Trophoblast cell (in vitro differentiated cells and primary cell): ENCODE measurements around the gene KANK3.

Source experiments
- DNase-seq, 2 donors: peaks; one replicate each; pipeline ENCODE4 v3.0.0-alpha.2; 2016
- H2AFZ ChIP-seq: 2 replicates; pipeline ENCODE4 v1.6.1; 2013; ENCODE audit warnings: low read length, moderate library complexity, mild to moderate bottlenecking; ENCODE audit not compliant: insufficient read depth, poor library complexity
- H2AK5ac ChIP-seq: 2 replicates; pipeline ENCODE4 v1.6.1; 2013; ENCODE audit warnings: mild to moderate bottlenecking, low read length
- H2BK120ac ChIP-seq: 2 replicates; pipeline ENCODE4 v1.6.1; 2013; ENCODE audit warnings: low read length, mild to moderate bottlenecking, moderate library complexity; ENCODE audit not compliant: insufficient read depth, poor library complexity
- H2BK12ac ChIP-seq: 2 replicates; pipeline ENCODE4 v1.6.1; 2013; ENCODE audit warnings: mild to moderate bottlenecking, low read length, moderate library complexity
- H2BK5ac ChIP-seq: 2 replicates; pipeline ENCODE4 v1.6.1; 2013; ENCODE audit warnings: low read length, low read depth, moderate library complexity, mild to moderate bottlenecking; ENCODE audit not compliant: poor library complexity
- H3K14ac ChIP-seq: 2 replicates; pipeline ENCODE4 v1.6.1; 2013; ENCODE audit warnings: mild to moderate bottlenecking, low read length
- H3K18ac ChIP-seq: 2 replicates; pipeline ENCODE4 v1.6.1; 2013; ENCODE audit warnings: mild to moderate bottlenecking, low read length
- H3K23ac ChIP-seq: 2 replicates; pipeline ENCODE4 v1.6.1; 2013; ENCODE audit warnings: low read length
- H3K27ac ChIP-seq: 2 replicates; pipeline ENCODE4 v1.5.1; 2013; ENCODE audit warnings: low read depth, mild to moderate bottlenecking, inconsistent platforms, low read length, moderate library complexity
- H3K27me3 ChIP-seq: 2 replicates; pipeline ENCODE4 v1.6.1; 2013; ENCODE audit warnings: inconsistent platforms, mild to moderate bottlenecking, low read length, moderate library complexity; ENCODE audit not compliant: insufficient read depth
- H3K36me3 ChIP-seq, 2 experiments: 1 replicate in 1 of 2; 2 replicates in 1 of 2; pipeline ENCODE4 v1.6.1; 2013; ENCODE audit warnings: low read length in 2 of 2, mild to moderate bottlenecking in 2 of 2, moderate library complexity in 1 of 2; ENCODE audit not compliant: insufficient read depth in 2 of 2, control insufficient read depth in 1 of 2
- H3K4ac ChIP-seq: 2 replicates; pipeline ENCODE4 v1.6.1; 2013; ENCODE audit warnings: low read depth, mild to moderate bottlenecking, low read length, moderate library complexity
- H3K4me1 ChIP-seq, 2 experiments: 1 replicate in 1 of 2; 2 replicates in 1 of 2; pipeline ENCODE4 v1.6.1; 2013; ENCODE audit warnings: low read length in 2 of 2, mild to moderate bottlenecking in 2 of 2, moderate library complexity in 1 of 2; ENCODE audit not compliant: insufficient read depth in 2 of 2, control insufficient read depth in 1 of 2
- H3K4me2 ChIP-seq: 2 replicates; pipeline ENCODE4 v1.6.1; 2013; ENCODE audit warnings: inconsistent platforms, mild to moderate bottlenecking, low read length, moderate library complexity
- H3K4me3 ChIP-seq: 2 replicates; pipeline ENCODE4 v1.5.1; 2013; ENCODE audit warnings: mild to moderate bottlenecking, low read depth, low read length, inconsistent platforms
- H3K79me1 ChIP-seq: one replicate; pipeline ENCODE4 v1.6.1; 2013; ENCODE audit warnings: low read length
- H3K79me2 ChIP-seq: 2 replicates; pipeline ENCODE4 v1.6.1; 2013; ENCODE audit warnings: low read length, mild to moderate bottlenecking; ENCODE audit not compliant: control insufficient read depth, insufficient read depth, poor library complexity
- H3K9ac ChIP-seq: 2 replicates; pipeline ENCODE4 v1.6.1; 2013; ENCODE audit warnings: mild to moderate bottlenecking, low read length
- H3K9me3 ChIP-seq: 2 replicates; pipeline ENCODE4 v1.6.1; 2013; ENCODE audit warnings: low read depth, mild to moderate bottlenecking, control low read depth, inconsistent platforms, low read length; ENCODE audit not compliant: insufficient read depth
- H4K12ac ChIP-seq: 2 replicates; pipeline ENCODE4 v1.6.1; 2013; ENCODE audit warnings: low read depth, mild to moderate bottlenecking, low read length, moderate library complexity
- H4K8ac ChIP-seq: 2 replicates; pipeline ENCODE4 v1.6.1; 2013; ENCODE audit warnings: low read depth, mild to moderate bottlenecking, low read length, moderate library complexity
- H4K91ac ChIP-seq: one replicate; pipeline ENCODE4 v1.6.1; 2013; ENCODE audit warnings: low read depth, mild to moderate bottlenecking, low read length, moderate library complexity
- WGBS: extraction: QIAGEN DNeasy Blood & Tissue Kit; methylation state at CpG from one replicate; pipeline ENCODE4 v1.1.7; 2013; ENCODE audit warnings: missing lambda C conversion rate; ENCODE audit not compliant: insufficient read length, insufficient coverage; ENCODE audit errors: extremely low coverage; 5-methylcytosine and 5-hydroxymethylcytosine counted together

The KANK3 gene

GRCh38 chr19:8323781-8324185, 19.3 kb downstream of the KANK3 start:
- Histone ChIP-seq H3K4me1 (peaks cover 8 to 9% of the 10 kb centered on the region in 2 experiments), H4K8ac (no peak overlapping the region), H2BK120ac (no peak overlapping the region), H3K79me1 (peaks cover 10% of the 10 kb centered on the region), H3K9ac (no peak overlapping the region), H3K4ac (no peak overlapping the region), H2BK12ac (no peak overlapping the region), H4K91ac (no peak overlapping the region), H3K14ac (no peak overlapping the region), H4K12ac (no peak overlapping the region), H3K27ac (no peak overlapping the region), H3K4me3 (no peak overlapping the region), H2BK5ac (no peak overlapping the region), H3K27me3 (no peaks in the 10 kb centered on the region), H3K9me3 (peaks cover 1% of the 10 kb centered on the region), H2AFZ (no peak overlapping the region), H3K23ac (no peak overlapping the region), H3K79me2 (peaks cover 18% of the 10 kb centered on the region), H3K36me3 (peaks cover 22 to 23% of the 10 kb centered on the region in 2 experiments), H3K18ac (no peak overlapping the region), H2AK5ac (no peak overlapping the region), H3K4me2 (no peak overlapping the region)
- no CpG with 5 or more reads among the region's 1 CpG for WGBS
- no peak for DNase-seq

- Histone ChIP-seq H3K18ac (no peak overlapping the region), H3K4ac (peak overlapping the region; percentile 26), H4K8ac (no peak overlapping the region), H3K23ac (no peak overlapping the region), H2BK5ac (no peak overlapping the region), H3K27ac (no peak overlapping the region), H3K36me3 (peaks cover 22 to 23% of the 10 kb centered on the region in 2 experiments), H3K79me2 (peaks cover 18% of the 10 kb centered on the region), H3K4me1 (peaks cover 8 to 9% of the 10 kb centered on the region in 2 experiments), H2BK120ac (no peak overlapping the region), H3K4me3 (no peak overlapping the region), H3K27me3 (no peaks in the 10 kb centered on the region), H3K79me1 (peaks cover 10% of the 10 kb centered on the region), H3K4me2 (peak overlapping the region; percentile 89), H3K9me3 (peaks cover 1% of the 10 kb centered on the region), H2BK12ac (no peak overlapping the region), H4K91ac (no peak overlapping the region), H2AFZ (no peak overlapping the region), H3K14ac (no peak overlapping the region), H3K9ac (peak overlapping the region; percentile 57), H4K12ac (no peak overlapping the region), H2AK5ac (no peak overlapping the region)
- no peak for DNase-seq
- WGBS: no CpG with 5 or more reads among the region's 7 CpGs
These were observed 20.4 kb downstream of the KANK3 start for GRCh38 chr19:8322638-8322997.

- H3K18ac ChIP-seq: peak overlapping the region; percentile 41
- H2AFZ ChIP-seq: peak overlapping the region; percentile 25
- H4K12ac ChIP-seq: no peak overlapping the region
- peak overlapping the region; percentile 97 for H3K9ac ChIP-seq
- H3K79me2 ChIP-seq: peaks cover 18% of the 10 kb centered on the region
- WGBS: no CpG with 5 or more reads among the region's 30 CpGs
- H3K4me1 ChIP-seq: peaks cover 8 to 9% of the 10 kb centered on the region in 2 experiments
- no peak overlapping the region for H3K27ac ChIP-seq
- no peak for DNase-seq
- peak overlapping the region; percentile 77 for H3K14ac ChIP-seq
- peak overlapping the region; percentile 79 for H4K8ac ChIP-seq
- H3K23ac ChIP-seq: no peak overlapping the region
- peaks cover 22 to 23% of the 10 kb centered on the region in 2 experiments for H3K36me3 ChIP-seq
- peaks cover 10% of the 10 kb centered on the region for H3K79me1 ChIP-seq
- no peaks in the 10 kb centered on the region for H3K27me3 ChIP-seq
- peaks cover 1% of the 10 kb centered on the region for H3K9me3 ChIP-seq
- peak overlapping the region; percentile 8 for H2BK120ac ChIP-seq
- peak overlapping the region; percentile 54 for H4K91ac ChIP-seq
- peak overlapping the region; percentile 35 for H3K4ac ChIP-seq
- peak overlapping the region; percentile 38 for H2BK5ac ChIP-seq
- peak overlapping the region; percentile 5 for H2AK5ac ChIP-seq
- peak overlapping the region; percentile 89 for H3K4me2 ChIP-seq
- H2BK12ac ChIP-seq: no peak overlapping the region
- H3K4me3 ChIP-seq: peak overlapping the region; percentile 89
These were observed 20.9 kb downstream of the KANK3 start for GRCh38 chr19:8321986-8322637.

GRCh38 chr19:8321067-8321985, 21.7 kb downstream of the KANK3 start, which contains the start of the genes NDUFA7 and RPS28:
TSS of gene NDUFA7 (minus strand) at chr19:8321375. CDS start at chr19:8321358, 17 bp downstream.
TSS of gene RPS28 (plus strand) at chr19:8321496. CDS start at chr19:8321531, 35 bp downstream.
- Histone ChIP-seq H3K4ac (peak within 1 kb of the TSS; percentile 59), H3K9ac (peak within 1 kb of the TSS; percentile 97), H4K91ac (peak within 1 kb of the TSS; percentile 97), H4K8ac (peak within 1 kb of the TSS; percentile 99), H3K23ac (no peak within 1 kb of the TSS), H3K27me3 (no peaks in the 10 kb centered on the region), H3K36me3 (peaks cover 25 to 27% of the 10 kb centered on the region in 2 experiments), H2AK5ac (peak within 1 kb of the TSS; percentile 36), H3K4me3 (peak within 1 kb of the TSS; percentile 90), H3K4me1 (peaks cover 8 to 9% of the 10 kb centered on the region in 2 experiments), H3K79me2 (peaks cover 18% of the 10 kb centered on the region), H3K79me1 (peaks cover 10% of the 10 kb centered on the region), H3K27ac (peak within 1 kb of the TSS; percentile 9), H2AFZ (peak within 1 kb of the TSS; percentile 84), H3K14ac (peak within 1 kb of the TSS; percentile 95), H4K12ac (peak within 1 kb of the TSS; percentile 98), H2BK12ac (no peak within 1 kb of the TSS), H2BK5ac (peak within 1 kb of the TSS; percentile 73), H3K9me3 (no peaks in the 10 kb centered on the region), H3K18ac (peak within 1 kb of the TSS; percentile 42), H3K4me2 (peak within 1 kb of the TSS; percentile 95), H2BK120ac (peak within 1 kb of the TSS; percentile 53)
- DNase-seq: peak; percentile 95 to 98
- WGBS: no CpG with 5 or more reads among the region's 72 CpGs
